Activated CD8-positive, alpha-beta memory T cell treated with anti-CD3 and anti-CD28 coated beads for 24 hours (primary cell): Measurements from ENCODE around the gene NPPA.
"Not testable (repeated sequence)": the region's sequence is repeated elsewhere in the genome, so short reads cannot be mapped to it uniquely, and the experiment has no call there.

ENCODE experiments used
- DNase-seq: peaks from one replicate; pipeline ENCODE4 v3.0.0-alpha.2; 2020

The NPPA gene

GRCh38 chr1:11805422-11806306 lies 41.9 kb downstream of the NPPA start, which contains the start of the genes CLCN6 and MTHFR:
Gene CLCN6, plus strand, starts transcription at chr1:11806191. Its CDS starts 72 bp downstream, at chr1:11806263.
Gene MTHFR, minus strand, starts transcription at chr1:11805964. Its CDS starts 2,848 bp downstream, at chr1:11803116.
- peak; percentile 98 for DNase-seq

GRCh38 chr1:11804666-11805421 lies 42.7 kb downstream of the NPPA start:
- DNase-seq = no peak

- not testable (repeated sequence) for DNase-seq
These were observed 43.5 kb downstream of the NPPA start for GRCh38 chr1:11803924-11804665.

GRCh38 chr1:11802973-11803885 lies 44.4 kb downstream of the NPPA start:
- DNase-seq = peak; percentile 86

GRCh38 chr1:11802616-11802972 lies 45.0 kb downstream of the NPPA start:
- DNase-seq = no peak

GRCh38 chr1:11800756-11801433 lies 46.7 kb downstream of the NPPA start:
- no peak for DNase-seq

- DNase-seq = no peak
These were observed 47.2 kb downstream of the NPPA start for GRCh38 chr1:11800391-11800755.

- no peak for DNase-seq
These were observed 47.7 kb downstream of the NPPA start for GRCh38 chr1:11799896-11800295.

GRCh38 chr1:11799099-11799498 lies 48.5 kb downstream of the NPPA start:
- no peak for DNase-seq

GRCh38 chr1:11797525-11798216 lies 49.9 kb downstream of the NPPA start:
- DNase-seq = no peak

GRCh38 chr1:11796036-11796828 lies 51.4 kb downstream of the NPPA start:
- no peak for DNase-seq
